Body of pancreas (tissue), 4 donors: Measurements from ENCODE around the gene CTIF.

Source experiments
- CTCF ChIP-seq, 7 experiments: fragments of 450-650 bp in 4 of 7; fragments of 200-600 bp in 3 of 7; sonication (generic) in 3 of 7; IDR thresholded peaks; one replicate each; pipeline ENCODE4 v1.5.1; 2016 to 2019; ENCODE audit warnings: antibody characterized with exemption in 7 of 7
- POLR2A ChIP-seq, 3 donors: fragments of 450-650 bp; IDR thresholded peaks; one replicate each; pipeline ENCODE4 v1.6.1; 2016; ENCODE audit warnings: antibody characterized with exemption in 3 of 3, mild to moderate bottlenecking in 2 of 3

GRCh38 chr18:48566589-48566988 is 27.8 kb downstream of the CTIF start:
- TF ChIP-seq CTCF (IDR thresholded peaks at IDR 0.05) (no peak), POLR2A (IDR thresholded peaks at IDR 0.05) (no peak)
